SHP77 treated with DMSO at 0.1 percent for 48 hours (cell line): Measurements from ENCODE around the gene MARS1.

Experiments used
- DNase-seq: peaks from one replicate; lab custom pipeline; 2025; lab: John Stamatoyannopoulos, UW

MARS1 gene

GRCh38 chr12:57518176-57518919 lies 30.5 kb downstream of the MARS1 start:
- no peak for DNase-seq

DNA sequence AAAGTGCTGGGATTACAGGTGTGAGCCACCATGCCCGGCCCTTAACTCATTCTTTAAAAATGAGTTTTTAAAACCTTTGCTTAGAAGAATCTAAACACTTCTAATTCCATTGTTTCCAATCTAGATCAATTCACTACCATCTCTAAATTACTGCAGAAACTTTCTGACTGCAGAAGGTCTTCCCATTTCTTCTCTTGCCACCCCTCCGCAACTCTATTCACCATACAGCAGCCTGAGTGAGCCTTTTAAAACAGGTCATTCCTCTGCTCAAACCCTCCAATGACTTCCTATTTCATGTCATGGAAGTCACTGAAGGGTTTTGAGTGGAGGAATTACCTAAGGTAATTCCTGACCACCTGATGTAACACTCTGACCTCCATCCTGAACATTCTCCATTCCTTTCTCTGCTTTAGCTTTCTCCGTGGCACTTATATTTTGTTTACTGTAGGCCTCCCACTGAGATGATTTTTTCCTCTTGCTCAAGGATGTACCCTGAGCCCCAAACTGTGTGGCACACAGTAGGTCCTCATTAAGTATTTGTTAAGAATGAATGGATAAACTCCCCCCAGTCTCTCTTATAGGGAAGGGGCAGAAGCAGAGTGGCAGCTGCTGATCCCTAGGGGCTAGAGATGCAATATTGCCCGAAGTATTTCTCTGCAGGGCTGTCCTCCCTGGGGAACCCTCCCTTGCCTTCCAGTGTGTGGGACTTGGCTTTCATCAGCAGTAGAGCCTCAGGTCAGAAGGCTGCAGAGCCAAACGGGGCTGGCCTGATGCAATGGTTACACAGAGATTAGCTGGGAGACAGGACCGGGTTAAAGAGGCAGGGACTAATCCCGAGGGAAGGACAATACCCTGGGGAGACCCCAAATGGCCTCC lies 31.3 kb downstream of the MARS1 start:
- no peak for DNase-seq

DNA sequence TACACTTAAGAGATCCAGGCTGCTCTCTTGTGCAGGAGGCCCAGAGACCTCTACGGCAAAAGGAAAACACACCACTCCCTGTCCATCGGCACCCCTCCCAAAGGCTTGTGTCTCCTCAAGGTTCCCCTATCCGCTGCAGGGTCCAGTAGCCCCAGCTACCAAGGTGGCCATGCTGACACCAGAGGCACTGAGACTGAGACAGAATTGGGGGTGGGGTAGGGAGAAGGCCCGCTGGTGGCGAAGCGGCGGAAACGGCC lies 31.9 kb downstream of the MARS1 start:
- no peak for DNase-seq

DNA sequence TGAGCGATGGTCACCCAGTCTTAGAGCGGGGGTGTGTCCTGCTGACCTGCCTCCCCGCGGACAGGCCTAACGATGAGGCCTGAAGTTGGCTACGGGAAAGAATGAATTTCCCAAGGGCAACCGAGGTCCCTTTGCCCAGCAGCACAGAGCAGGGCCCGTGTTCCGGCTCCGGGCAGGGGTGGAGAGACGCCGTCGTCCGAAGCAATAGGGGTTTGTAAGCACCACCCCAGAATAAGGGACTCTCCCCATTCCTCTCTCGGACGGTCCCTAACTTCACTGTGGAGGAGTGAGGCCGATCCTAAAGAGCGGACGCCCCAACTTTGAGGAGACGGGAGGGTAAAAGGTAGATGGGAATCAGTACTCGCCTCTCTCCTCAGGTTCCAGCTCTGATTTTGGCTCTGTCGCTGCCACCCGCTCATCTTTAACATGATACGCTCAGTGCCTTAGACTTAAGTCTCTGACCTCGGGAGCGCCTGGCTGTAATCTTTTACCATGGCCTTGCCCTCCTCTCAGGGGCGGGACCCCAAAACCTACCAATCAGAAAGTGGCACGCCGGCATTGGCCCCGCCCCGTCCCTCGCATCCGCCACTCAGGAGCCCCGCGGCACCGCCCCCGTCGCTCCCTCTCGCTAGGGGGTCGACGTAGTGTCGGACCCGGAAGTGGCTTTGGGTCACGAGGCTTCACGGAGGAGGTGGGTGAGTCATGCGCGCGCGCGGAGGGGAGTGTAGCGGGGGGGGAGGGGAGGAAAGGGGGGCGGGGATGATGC lies 32.4 kb downstream of the MARS1 start, which contains the start of gene DDIT3:
DDIT3 (minus strand) TSS at position 462 of the 766 bp plus-strand sequence. CDS start 3,108 bp downstream, outside the sequence.
- DNase-seq = peak; percentile 92

DNA sequence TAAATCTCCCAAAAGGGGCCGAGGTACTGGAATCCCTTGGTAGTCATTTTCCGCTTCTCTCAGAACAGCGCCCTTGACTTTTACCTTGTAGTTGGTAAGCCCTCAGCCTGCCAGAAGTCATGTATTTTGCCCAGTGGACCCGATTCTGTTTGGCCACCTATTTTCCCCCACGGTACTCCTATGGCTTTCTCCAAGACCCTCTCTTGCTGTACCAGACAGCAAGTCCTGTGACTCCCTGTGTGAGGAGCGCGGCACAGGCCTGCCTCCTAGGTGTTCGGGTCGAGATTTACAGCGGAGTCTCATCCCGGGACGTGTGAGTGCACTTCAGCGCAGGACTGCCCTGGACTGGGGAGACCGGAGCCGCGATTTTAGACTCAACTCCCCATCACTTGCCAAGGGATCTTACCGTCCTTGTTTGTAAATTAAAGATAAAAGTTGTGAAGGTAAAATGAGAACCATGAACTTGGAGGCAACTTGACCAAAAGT lies 33.7 kb downstream of the MARS1 start:
- DNase-seq = no peak

DNA sequence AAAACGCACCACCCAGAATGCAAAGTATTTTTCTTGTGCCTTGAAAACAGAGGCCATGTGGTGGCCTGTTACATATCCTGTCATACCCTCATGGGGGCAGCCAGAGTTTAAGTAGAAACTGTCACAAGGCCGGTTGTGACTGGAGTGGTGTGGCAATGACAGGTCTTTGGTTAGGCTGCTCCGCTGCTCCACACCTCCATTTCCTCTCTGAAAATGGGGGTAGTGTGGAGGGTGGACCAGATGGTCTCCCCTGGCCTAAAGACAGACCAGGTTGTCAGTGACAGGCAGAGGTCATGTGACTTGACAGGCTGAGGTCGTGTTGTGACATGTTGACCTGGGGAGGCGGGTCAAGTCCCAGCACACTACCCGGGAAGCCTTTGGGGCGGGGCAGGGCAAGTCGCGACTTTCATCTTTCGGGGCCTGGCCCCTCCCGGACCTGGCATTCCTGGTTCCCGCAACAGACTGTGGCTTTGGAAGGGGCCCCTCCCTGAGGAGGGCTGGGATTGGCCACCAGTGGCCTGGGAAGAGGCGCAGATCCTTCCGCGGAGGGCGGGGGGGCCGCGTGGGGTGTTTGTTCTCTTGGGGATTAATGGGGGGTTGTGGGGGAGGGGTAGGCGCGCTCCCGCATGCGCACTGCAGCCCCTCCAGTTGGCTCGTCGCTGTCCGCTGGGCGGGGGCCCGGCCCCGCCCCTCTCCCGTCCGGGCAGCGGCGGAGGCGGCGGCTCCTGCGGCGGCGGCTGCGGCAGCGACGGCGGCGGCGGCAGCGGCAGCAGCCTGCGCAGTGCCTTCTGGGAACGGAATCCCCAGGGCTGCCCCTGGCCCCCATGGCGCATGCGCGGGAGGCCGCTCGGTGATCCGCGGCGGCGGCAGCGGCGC lies 34.4 kb downstream of the MARS1 start, which contains the start of gene MBD6:
MBD6 (plus strand) TSS at position 814 of the 876 bp plus-strand sequence. CDS start 1,480 bp downstream, outside the sequence.
- DNase-seq = peak; percentile 64

GRCh38 chr12:57522887-57523705 lies 35.2 kb downstream of the MARS1 start:
- DNase-seq = no peak

DNA sequence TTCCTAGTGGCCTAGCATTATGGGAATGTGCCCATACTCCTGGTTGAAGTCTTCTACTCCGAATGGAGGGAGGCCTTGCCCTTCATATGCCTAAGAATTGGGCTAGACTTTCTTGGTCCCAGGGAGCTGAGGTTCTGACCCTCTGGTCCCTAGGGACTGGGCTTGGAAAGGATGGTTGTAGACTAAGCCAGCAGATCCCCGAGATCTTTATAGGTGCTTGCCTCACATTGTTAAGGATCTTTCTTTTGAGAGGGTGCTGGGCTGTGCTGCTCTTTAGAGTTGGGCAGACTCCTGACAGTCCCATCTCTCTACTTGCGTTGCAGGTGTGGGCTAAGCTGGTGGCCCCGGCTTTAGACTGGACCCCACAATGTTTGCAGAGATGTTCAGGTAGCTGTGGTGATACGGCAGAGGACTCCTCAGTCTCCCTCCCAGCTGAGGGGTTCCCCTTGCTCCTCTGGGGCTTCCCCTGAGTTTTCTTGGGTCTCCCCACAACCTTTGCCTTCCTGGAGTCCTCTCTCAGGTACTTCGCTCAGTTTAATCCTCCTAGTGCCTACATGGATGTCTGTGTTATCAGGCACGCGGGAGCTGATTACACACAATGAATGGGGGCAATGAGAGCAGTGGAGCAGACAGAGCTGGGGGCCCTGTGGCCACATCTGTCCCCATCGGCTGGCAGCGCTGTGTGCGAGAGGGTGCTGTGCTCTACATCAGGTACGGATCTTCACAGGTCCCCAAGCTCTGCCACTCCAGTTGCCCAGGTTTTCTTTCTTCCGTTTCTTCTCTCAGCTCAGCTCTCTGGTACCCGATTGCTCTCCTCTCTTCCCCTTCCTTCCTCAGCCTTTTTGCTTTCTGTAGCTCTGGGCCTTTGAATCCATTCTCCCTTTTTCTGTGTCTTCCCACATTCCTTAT lies 36.1 kb downstream of the MARS1 start:
- DNase-seq = no peak

- DNase-seq = no peak
Observed at GRCh38 chr12:57524814-57525614, 37.1 kb downstream of the MARS1 start.

DNA sequence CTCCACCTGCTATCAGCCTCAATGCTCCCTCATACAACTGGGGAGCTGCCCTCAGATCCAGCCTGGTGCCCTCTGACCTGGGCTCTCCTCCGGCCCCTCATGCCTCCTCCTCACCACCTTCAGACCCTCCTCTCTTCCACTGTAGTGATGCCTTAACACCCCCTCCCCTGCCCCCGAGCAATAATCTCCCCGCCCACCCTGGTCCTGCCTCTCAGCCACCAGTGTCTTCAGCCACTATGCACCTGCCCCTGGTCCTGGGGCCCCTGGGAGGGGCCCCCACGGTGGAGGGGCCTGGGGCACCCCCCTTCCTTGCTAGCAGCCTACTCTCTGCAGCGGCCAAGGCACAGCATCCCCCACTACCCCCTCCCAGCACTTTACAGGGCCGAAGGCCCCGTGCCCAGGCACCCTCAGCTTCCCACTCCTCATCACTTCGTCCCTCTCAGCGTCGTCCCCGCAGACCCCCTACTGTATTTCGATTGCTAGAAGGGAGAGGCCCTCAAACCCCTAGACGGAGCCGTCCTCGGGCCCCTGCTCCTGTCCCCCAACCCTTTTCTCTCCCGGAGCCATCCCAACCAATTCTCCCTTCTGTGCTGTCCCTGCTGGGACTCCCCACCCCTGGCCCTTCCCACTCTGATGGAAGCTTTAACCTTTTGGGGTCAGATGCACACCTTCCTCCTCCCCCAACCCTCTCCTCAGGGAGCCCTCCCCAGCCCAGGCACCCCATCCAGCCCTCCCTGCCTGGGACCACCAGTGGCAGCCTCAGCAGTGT lies 37.9 kb downstream of the MARS1 start:
- DNase-seq = no peak

GRCh38 chr12:57526477-57527126 lies 38.7 kb downstream of the MARS1 start:
- DNase-seq = no peak

DNA sequence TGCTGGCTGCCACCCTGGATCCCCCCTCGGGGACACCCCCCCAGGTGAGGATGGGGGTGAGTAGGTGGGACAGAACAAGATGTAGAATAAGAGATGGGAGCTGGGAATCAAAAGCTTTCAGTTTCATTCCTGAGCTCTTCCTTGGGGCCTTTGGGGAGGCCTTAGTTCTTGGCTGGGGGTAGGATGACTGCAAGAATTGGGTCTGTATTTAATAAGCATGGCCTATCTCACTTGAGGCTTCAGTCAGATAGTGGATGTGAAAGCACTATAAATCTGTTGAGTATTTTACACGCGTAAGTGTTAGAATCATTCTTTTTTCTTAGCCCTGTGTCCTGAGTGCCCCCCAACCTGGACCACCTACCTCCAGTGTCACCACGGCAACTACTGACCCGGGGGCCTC lies 39.3 kb downstream of the MARS1 start:
- no peak for DNase-seq

DNA sequence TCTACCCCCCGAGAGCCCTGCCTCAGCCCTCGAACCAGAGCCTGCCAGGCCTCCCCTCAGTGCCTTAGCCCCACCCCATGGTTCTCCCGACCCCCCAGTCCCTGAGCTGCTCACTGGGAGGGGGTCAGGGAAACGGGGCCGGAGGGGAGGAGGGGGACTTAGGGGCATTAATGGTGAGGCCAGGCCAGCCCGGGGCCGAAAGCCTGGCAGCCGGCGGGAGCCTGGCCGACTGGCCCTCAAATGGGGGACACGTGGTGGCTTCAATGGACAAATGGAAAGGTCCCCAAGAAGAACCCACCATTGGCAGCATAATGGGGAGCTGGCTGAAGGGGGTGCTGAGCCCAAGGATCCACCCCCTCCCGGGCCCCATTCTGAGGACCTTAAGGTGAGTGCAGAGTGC lies 40.3 kb downstream of the MARS1 start:
- DNase-seq = no peak

DNA sequence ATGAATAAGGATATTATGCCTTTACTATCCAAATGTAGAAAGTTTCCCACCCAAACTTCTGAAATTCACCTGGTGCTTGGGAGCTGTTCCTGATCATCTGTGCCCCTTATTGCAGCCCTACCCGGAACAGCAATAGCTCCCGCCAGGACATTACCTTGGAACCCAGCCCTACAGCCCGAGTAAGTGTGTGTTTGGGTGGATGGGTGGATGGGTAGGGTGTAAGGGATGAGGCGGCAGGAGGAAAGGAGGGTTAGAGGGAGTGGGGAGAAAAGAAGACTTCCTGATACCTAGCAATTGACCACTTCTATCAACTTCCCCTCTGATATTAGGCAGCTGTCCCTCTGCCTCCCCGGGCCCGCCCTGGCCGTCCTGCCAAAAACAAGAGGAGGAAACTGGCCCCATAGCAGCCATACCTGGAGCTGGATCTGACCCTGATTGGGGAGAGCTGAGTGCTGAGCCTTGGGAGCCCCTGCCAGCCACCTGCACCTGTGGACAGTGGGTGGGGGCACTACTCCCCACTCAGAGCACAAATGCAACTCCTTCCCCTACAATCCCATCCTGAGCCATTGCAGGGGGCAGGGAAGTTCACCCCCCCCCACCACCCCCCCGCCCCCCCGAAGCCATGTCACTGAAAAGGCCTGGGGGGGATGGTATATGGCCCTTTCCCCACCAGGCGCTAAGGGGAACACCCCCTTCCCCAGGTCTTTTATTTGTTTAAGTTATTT lies 41.1 kb downstream of the MARS1 start:
- DNase-seq = no peak

DNA sequence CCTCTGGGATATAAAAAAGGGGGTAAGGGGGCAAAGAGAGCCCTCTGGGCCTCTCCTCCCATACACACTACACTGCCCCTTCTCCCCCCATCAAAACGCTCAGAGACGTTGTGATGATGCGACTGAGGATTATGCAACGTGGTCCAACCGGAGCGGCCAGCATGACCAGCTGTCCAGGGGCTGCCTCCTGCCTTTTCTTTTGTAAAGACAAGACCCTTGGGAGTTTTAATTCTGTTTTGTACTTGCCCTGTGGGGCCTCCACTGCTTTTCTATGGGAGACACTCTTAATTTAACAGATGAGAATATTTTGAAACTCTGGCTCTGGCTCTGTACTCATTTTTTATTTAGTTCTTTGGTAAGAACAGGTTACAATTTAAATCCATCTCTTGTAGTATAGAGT lies 42.0 kb downstream of the MARS1 start:
- DNase-seq = no peak

GRCh38 chr12:57530396-57531142 lies 42.7 kb downstream of the MARS1 start:
- DNase-seq = no peak
